Measurements from ENCODE around the gene NEDD9. TPM values are rescaled to one million over a fixed set of nuclear protein-coding genes. Genes with fewer than 3 reads are reported as not detected.

Gene NEDD9
- total RNA-seq, 1 experiment from 2014 or later = 6.5 TPM

- Histone ChIP-seq H3K36me3 (replicated peaks; ENCODE audit: control insufficient read depth, insufficient read depth, low read length) (no peaks in the 10 kb centered on the region), H3K27me3 (ENCODE audit: control insufficient read depth, insufficient read depth, low read length) (no peaks in the 10 kb centered on the region)
Measured at GRCh38 chr6:11200356-11200755, 32.1 kb downstream of the NEDD9 start.

GRCh38 chr6:11198663-11199603 lies 33.5 kb downstream of the NEDD9 start:
- no peak for DNase-seq
- Histone ChIP-seq H3K27me3 (ENCODE audit: control insufficient read depth, insufficient read depth, low read length) (no peaks in the 10 kb centered on the region), H3K4me3 (ENCODE audit: insufficient read depth, low read depth, low read length) (no peak overlapping the region), H3K36me3 (replicated peaks; ENCODE audit: control insufficient read depth, insufficient read depth, low read length) (no peaks in the 10 kb centered on the region)

More at GRCh38 chr6:11200356-11200755, 32.1 kb downstream of the NEDD9 start:
- no peak for DNase-seq
- H3K4me3 ChIP-seq (ENCODE audit: insufficient read depth, low read depth, low read length) = no peak overlapping the region

GRCh38 chr6:11197850-11198249 lies 34.6 kb downstream of the NEDD9 start:
- no peak overlapping the region for H3K4me3 ChIP-seq (ENCODE audit: insufficient read depth, low read depth, low read length)
- no peak for DNase-seq
- H3K36me3 ChIP-seq (replicated peaks; ENCODE audit: control insufficient read depth, insufficient read depth, low read length) = peaks cover 1% of the 10 kb centered on the region; the same call in 1 of the 2 replicates
- no peaks in the 10 kb centered on the region for H3K27me3 ChIP-seq (ENCODE audit: control insufficient read depth, insufficient read depth, low read length)

- no peaks in the 10 kb centered on the region for H3K27me3 ChIP-seq (ENCODE audit: control insufficient read depth, insufficient read depth, low read length)
- H3K36me3 ChIP-seq (replicated peaks; ENCODE audit: control insufficient read depth, insufficient read depth, low read length) = peaks cover 1% of the 10 kb centered on the region; the same call in 1 of the 2 replicates
- no peak overlapping the region for H3K4me3 ChIP-seq (ENCODE audit: insufficient read depth, low read depth, low read length)
- no peak for DNase-seq
Measured at GRCh38 chr6:11197175-11197536, 35.3 kb downstream of the NEDD9 start.

- Histone ChIP-seq H3K4me3 (ENCODE audit: insufficient read depth, low read depth, low read length) (no peak overlapping the region), H3K27me3 (ENCODE audit: control insufficient read depth, insufficient read depth, low read length) (no peaks in the 10 kb centered on the region), H3K36me3 (replicated peaks; ENCODE audit: control insufficient read depth, insufficient read depth, low read length) (peaks cover 1% of the 10 kb centered on the region; the same call in 1 of the 2 replicates)
- DNase-seq = no peak
Measured at GRCh38 chr6:11196511-11197174, 35.8 kb downstream of the NEDD9 start.

- H3K27me3 ChIP-seq (ENCODE audit: control insufficient read depth, insufficient read depth, low read length) = no peaks in the 10 kb centered on the region
- H3K36me3 ChIP-seq (replicated peaks; ENCODE audit: control insufficient read depth, insufficient read depth, low read length) = peaks cover 1% of the 10 kb centered on the region; the same call in 1 of the 2 replicates
- no peak overlapping the region for H3K4me3 ChIP-seq (ENCODE audit: insufficient read depth, low read depth, low read length)
- DNase-seq = no peak
Measured at GRCh38 chr6:11194356-11195218, 37.9 kb downstream of the NEDD9 start.

GRCh38 chr6:11193434-11193833 lies 39.0 kb downstream of the NEDD9 start:
- Histone ChIP-seq H3K27me3 (ENCODE audit: control insufficient read depth, insufficient read depth, low read length) (no peaks in the 10 kb centered on the region), H3K4me3 (ENCODE audit: insufficient read depth, low read depth, low read length) (no peak overlapping the region), H3K36me3 (replicated peaks; ENCODE audit: control insufficient read depth, insufficient read depth, low read length) (peaks cover 3% of the 10 kb centered on the region; the same call in 1 of the 2 replicates)
- DNase-seq = no peak

GRCh38 chr6:11192167-11192566 lies 40.3 kb downstream of the NEDD9 start:
- no peak overlapping the region for H3K4me3 ChIP-seq (ENCODE audit: insufficient read depth, low read depth, low read length)
- H3K36me3 ChIP-seq (replicated peaks; ENCODE audit: control insufficient read depth, insufficient read depth, low read length) = peaks cover 3% of the 10 kb centered on the region; the same call in 1 of the 2 replicates
- no peak for DNase-seq
- H3K27me3 ChIP-seq (ENCODE audit: control insufficient read depth, insufficient read depth, low read length) = no peaks in the 10 kb centered on the region

- Histone ChIP-seq H3K4me3 (ENCODE audit: insufficient read depth, low read depth, low read length) (no peak overlapping the region), H3K27me3 (ENCODE audit: control insufficient read depth, insufficient read depth, low read length) (no peaks in the 10 kb centered on the region), H3K36me3 (replicated peaks; ENCODE audit: control insufficient read depth, insufficient read depth, low read length) (peaks cover 4% of the 10 kb centered on the region; the same call in 1 of the 2 replicates)
- no peak for DNase-seq
Measured at GRCh38 chr6:11190625-11191245, 41.7 kb downstream of the NEDD9 start.

- no peak for DNase-seq
- Histone ChIP-seq H3K36me3 (replicated peaks; ENCODE audit: control insufficient read depth, insufficient read depth, low read length) (peaks cover 8% of the 10 kb centered on the region), H3K27me3 (ENCODE audit: control insufficient read depth, insufficient read depth, low read length) (no peaks in the 10 kb centered on the region), H3K4me3 (ENCODE audit: insufficient read depth, low read depth, low read length) (no peak overlapping the region)
Measured at GRCh38 chr6:11189865-11190624, 42.4 kb downstream of the NEDD9 start.

GRCh38 chr6:11188161-11188915 lies 44.1 kb downstream of the NEDD9 start:
- no peak for DNase-seq
- Histone ChIP-seq H3K4me3 (ENCODE audit: insufficient read depth, low read depth, low read length) (no peak overlapping the region), H3K36me3 (replicated peaks; ENCODE audit: control insufficient read depth, insufficient read depth, low read length) (peaks cover 7% of the 10 kb centered on the region), H3K27me3 (ENCODE audit: control insufficient read depth, insufficient read depth, low read length) (no peaks in the 10 kb centered on the region)

- DNase-seq = no peak
- Histone ChIP-seq H3K27me3 (ENCODE audit: control insufficient read depth, insufficient read depth, low read length) (no peaks in the 10 kb centered on the region), H3K36me3 (replicated peaks; ENCODE audit: control insufficient read depth, insufficient read depth, low read length) (peaks cover 7% of the 10 kb centered on the region), H3K4me3 (ENCODE audit: insufficient read depth, low read depth, low read length) (no peak overlapping the region)
Measured at GRCh38 chr6:11187301-11187700, 45.2 kb downstream of the NEDD9 start.

Data from H7 (cell line).